ENCODE measurements around the gene STPG4.
"Not testable (repeated sequence)": the region's sequence is repeated elsewhere in the genome, so short reads cannot be mapped to it uniquely, and the experiment has no call there.

STPG4 gene

GRCh38 chr2:47129191-47129706 lies 25.9 kb downstream of the STPG4 start:
- no peak for DNase-seq (ENCODE audit: extremely low read depth in 1 of 2, low read depth in 1 of 2)

DNA sequence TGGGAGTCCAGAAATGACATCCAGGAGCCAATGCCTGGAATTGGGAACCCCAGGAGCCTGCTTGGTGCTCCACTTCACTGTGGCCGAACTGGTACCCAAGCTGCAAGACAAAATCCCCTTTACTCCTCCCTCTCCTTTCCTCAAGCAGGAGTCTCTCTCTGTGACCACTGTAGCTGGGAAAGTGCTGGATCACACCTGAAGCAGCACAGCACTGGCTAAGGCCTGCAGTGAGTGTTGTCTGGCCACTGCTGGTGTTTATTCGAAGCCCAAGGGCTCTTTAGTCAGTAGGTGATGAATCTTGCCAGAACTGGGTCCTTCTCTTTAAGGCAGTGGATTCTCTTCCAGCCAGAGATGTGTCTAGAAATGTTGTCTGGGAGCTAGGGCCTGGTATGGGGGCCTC lies 26.4 kb downstream of the STPG4 start:
- DNase-seq (ENCODE audit: extremely low read depth in 1 of 2, low read depth in 1 of 2), result no peak

DNA sequence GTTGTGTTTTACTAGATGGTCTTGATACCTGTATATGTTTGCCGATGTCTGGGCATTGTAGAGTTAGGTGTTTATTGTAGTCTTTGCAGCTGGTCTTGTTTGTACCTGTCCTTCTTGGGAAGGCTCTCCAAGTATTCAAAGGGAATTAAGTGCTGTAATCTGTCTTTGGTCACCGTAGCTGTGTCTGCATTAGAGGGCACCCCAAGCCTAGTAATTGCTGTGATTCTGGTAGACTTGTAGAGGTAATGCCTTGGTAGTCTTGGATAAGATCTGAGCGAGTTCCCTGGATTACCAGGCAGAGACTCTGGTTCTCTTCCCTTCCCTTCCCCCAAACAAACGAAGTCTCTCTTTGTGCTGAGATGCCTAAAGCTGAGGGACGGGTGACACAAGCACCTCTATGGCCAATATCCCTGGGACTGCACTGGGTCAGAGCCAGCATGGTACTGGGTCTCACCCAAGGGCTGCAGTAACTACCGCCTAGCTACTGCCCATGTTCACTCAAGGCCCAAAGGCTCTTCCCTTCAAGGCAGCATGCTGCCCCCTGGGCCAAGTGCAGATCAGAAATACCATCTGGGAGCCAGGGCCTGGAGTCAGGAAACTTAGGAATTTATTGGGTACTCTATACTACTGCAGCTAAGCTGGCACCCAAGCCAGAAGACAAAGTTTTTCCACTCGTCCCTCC lies 27.1 kb downstream of the STPG4 start:
- DNase-seq (ENCODE audit: extremely low read depth in 1 of 2, low read depth in 1 of 2), result no peak

GRCh38 chr2:47126783-47127182 lies 28.3 kb downstream of the STPG4 start:
- no peak for DNase-seq (ENCODE audit: extremely low read depth in 1 of 2, low read depth in 1 of 2)

DNA sequence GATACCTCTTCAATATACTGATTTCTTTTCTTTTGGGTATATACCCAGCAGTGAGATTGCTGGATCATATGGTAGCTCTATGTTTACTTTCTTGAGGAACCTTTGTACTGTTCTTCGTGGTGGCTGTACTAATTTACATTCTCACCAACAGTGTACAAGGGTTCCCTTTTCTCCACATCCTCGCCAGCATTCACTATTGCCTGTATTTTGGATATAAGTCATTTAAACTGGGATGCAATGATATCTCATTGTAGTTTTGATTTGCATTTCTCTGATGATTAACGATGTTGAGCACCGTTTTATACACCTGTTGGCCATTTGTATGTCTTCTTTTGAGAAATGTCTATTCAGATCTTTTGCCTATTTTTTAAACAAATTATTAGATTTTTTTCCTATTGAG lies 30.4 kb downstream of the STPG4 start:
- DNase-seq (ENCODE audit: extremely low read depth in 1 of 2, low read depth in 1 of 2), result not testable (repeated sequence)

DNA sequence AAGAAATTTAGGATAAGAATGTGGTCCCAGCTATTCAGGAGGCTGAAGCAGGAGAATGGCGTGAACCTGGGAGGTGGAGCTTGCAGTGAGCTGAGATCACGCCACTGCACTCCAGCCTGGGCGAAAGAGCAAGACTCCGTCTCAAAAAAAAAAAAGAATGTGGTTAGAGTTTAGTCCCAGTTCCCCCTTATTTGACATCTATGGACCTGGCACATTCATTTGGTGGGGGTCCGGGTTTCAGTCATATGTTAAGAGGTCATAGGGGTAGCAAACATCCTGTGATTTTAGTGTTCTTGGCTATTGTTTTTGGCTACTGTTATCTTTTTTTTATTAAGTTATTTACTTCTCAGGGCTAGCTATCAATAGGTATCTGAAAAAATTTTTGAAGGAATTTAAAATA lies 34.7 kb downstream of the STPG4 start:
- not testable (repeated sequence) for DNase-seq (ENCODE audit: extremely low read depth in 1 of 2, low read depth in 1 of 2)

DNA sequence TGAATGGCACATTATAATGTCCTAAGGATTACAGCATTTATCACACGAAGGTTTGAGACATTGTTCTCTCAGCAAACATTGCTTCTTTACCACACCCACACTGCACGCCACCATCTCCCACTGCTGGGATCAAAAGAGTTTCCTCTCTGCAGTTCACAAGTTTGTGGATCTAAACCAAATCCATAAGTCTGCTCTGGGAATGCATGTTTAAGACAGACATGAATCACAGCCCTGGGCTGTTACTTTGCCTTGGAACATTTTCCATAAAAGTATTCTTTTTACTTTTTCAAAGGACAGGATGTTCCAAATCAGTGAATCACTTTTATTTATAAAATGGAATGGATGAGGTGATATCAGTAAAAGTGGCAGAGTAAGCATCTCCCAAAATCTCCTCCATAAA lies 36.1 kb downstream of the STPG4 start:
- DNase-seq (ENCODE audit: extremely low read depth in 1 of 2, low read depth in 1 of 2), result no peak

DNA sequence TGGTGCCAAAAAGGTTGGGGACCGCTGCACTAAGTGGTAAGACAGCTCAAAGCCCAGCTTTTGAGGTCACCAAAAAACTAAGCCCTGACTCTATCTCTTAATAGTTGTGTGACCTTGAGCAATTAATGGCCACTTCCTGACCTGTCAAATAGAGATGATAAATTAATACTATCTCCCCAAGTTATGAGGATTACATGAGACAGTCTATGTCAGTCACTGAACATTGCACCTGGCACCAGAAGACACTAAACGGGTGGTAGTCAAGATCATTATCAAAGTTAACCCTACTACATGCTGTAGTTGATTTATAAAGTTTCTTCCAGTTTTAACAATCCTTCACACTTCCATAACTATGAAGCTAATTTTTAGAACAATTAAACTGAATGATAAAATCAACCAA lies 36.5 kb downstream of the STPG4 start:
- no peak for DNase-seq (ENCODE audit: extremely low read depth in 1 of 2, low read depth in 1 of 2)

DNA sequence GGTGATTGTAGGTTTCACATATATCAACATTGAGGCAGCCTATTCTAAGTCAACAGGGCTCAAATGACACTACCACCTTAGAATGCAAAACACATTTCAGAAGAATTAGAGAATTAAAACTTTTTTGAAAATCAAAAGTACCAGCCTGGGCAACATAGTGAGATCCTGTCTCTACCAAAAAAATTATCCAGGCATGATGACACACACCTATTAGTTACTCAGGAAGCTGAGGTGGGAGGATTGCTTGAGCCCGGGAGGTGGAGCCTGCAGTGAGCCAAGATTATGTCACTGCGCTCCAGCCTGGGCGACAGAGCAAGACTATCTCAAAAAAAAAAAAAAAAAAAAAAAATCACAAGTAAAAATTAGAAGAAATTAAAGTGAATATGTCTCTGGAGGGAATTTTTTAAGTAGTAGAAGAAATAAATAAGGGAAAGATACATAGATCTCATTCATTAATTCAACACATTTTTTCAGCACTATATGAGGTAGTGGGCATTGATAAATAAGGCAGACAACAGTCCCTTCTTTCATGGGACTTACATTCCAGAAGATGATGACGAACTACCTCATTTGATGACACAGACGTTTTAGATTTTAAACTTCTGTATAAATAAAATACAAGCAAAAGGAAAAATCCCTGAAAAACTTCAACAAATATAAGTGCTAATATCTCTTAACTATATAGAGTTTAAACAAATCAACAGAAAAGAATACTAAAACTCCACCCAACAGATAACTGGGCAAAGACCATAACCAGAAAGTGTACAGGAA lies 42.3 kb downstream of the STPG4 start:
- DNase-seq (ENCODE audit: extremely low read depth in 1 of 2, low read depth in 1 of 2), result no peak

GRCh38 chr2:47109680-47110079 lies 45.4 kb downstream of the STPG4 start:
- no peak for DNase-seq (ENCODE audit: extremely low read depth in 1 of 2, low read depth in 1 of 2)

GRCh38 chr2:47109007-47109375 lies 46.1 kb downstream of the STPG4 start:
- no peak for DNase-seq (ENCODE audit: extremely low read depth in 1 of 2, low read depth in 1 of 2)

DNA sequence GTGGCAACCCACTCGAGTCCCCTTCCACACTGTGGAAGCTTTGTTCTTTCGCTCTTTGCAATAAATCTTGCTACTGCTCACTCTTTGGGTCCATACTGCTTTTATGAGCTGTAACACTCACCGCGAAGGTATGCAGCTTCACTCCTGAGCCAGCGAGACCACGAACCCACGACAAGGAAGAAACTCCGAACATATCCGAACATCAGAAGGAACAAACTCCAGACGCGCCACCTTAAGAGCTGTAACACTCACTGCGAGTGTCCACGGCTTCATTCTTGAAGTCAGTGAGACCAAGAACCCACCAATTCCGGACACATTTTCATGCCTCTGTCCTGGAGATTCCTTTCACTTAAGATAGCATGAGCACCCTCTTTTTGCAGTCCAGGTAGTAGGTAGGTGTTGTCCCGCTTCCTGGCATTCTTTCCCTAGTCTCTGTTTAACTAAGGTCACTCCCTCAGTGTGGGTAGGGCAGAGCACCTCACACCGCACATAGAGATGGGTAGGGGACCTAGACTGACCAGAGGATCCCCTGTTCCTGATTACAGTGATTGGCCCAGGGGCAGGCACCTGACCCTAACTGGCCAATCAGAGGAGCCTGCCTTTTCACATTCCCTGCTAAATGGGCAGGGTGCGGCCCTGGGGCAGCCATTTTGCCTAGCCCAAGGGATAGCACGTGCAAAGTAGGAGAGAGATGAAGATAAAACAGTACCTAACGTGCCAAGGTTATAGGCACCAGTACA lies 46.7 kb downstream of the STPG4 start:
- DNase-seq (ENCODE audit: extremely low read depth in 1 of 2, low read depth in 1 of 2), result not testable (repeated sequence)

DNA sequence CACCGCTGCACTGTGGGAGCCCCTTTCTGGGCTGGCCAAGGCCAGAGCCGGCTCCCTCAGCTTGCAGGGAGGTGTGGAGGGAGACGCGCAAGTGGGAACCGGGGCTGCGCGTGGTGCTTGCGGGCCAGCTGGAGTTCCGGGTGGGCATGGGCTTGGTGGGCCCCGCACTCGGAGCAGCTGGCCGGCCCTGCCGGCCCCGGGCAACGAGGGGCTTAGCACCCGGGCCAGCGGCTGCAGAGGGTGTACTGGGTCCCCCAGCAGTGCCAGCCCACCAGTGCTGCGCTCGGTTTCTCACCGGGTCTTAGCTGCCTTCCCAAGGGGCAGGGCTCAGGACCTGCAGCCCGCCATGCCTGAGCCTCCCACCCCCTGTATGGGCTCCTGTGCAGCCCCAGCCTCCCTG lies 47.9 kb downstream of the STPG4 start:
- not testable (repeated sequence) for DNase-seq (ENCODE audit: extremely low read depth in 1 of 2, low read depth in 1 of 2)

GRCh38 chr2:47106231-47106630 lies 48.9 kb downstream of the STPG4 start:
- not testable (repeated sequence) for DNase-seq (ENCODE audit: extremely low read depth in 1 of 2, low read depth in 1 of 2)

- not testable (repeated sequence) for DNase-seq (ENCODE audit: extremely low read depth in 1 of 2, low read depth in 1 of 2)
These were observed 55.4 kb downstream of the STPG4 start for GRCh38 chr2:47099712-47100111.

DNA sequence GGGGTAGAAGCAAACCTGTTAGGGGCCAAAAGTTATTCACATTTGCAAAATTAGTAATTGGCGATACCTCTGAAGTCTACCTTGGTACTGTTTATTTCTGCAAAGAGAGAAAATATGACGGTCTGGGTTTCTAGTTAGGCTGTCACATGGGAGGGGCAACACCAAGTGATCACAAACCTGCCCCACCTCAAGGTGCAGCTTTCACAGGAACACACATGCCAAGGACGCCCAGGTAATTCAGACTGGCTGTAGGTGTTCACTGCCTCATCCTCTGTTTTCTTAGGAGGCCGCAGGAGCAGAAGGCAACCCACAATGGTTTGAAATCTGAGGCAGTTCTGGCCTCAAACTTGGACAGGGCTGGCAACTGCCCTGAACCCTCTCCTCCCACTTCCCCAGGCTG lies 56.2 kb downstream of the STPG4 start:
- no peak for DNase-seq (ENCODE audit: extremely low read depth in 1 of 2, low read depth in 1 of 2)

- no peak for DNase-seq (ENCODE audit: extremely low read depth in 1 of 2, low read depth in 1 of 2)
These were observed 57.5 kb downstream of the STPG4 start for GRCh38 chr2:47097563-47097962.

DNA sequence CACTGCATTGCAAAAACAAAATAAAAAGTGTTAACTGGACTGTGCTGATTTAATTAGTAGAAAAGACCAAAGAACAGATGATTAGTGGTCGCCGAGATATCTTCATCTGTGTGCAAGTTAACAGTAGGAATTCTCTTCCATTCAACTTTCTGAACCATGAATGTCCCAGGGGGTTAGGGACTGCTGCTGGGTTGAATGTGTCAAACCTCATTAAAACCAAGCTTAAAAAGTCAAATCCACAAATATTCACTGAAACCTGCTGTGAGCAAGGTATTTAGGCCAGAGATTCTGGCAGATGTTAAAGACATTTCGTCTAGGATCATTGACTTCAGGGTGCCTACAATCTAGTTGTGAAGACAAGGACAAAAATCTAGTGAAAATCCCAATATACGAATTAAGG lies 58.7 kb downstream of the STPG4 start:
- no peak for DNase-seq (ENCODE audit: extremely low read depth in 1 of 2, low read depth in 1 of 2)

GRCh38 chr2:47095349-47096020 lies 59.6 kb downstream of the STPG4 start:
- no peak for DNase-seq (ENCODE audit: extremely low read depth in 1 of 2, low read depth in 1 of 2)

GRCh38 chr2:47094511-47095142 lies 60.5 kb downstream of the STPG4 start:
- no peak for DNase-seq (ENCODE audit: extremely low read depth in 1 of 2, low read depth in 1 of 2)

- DNase-seq (ENCODE audit: extremely low read depth in 1 of 2, low read depth in 1 of 2), result no peak
These were observed 61.5 kb downstream of the STPG4 start for GRCh38 chr2:47093626-47094025.
